ENCODE measurements around the gene NXPE3.
"Not testable (repeated sequence)": the region's sequence is repeated elsewhere in the genome, so short reads cannot be mapped to it uniquely, and the experiment has no call there.

The NXPE3 gene

GRCh38 chr3:101861212-101861788 is 82.3 kb downstream of the NXPE3 start:
- no peak for TF ChIP-seq CTCF (conservative IDR thresholded peaks at IDR 0.05; ENCODE audit: low read depth, low read length)
- no peak overlapping the region for H3K4me3 ChIP-seq (ENCODE audit: low read length)
- DNase-seq (ENCODE audit: low read depth): no peak

GRCh38 chr3:101861789-101862415 is 82.9 kb downstream of the NXPE3 start:
- H3K4me3 ChIP-seq (ENCODE audit: low read length): no peak overlapping the region
- no peak for TF ChIP-seq CTCF (conservative IDR thresholded peaks at IDR 0.05; ENCODE audit: low read depth, low read length)
- no peak for DNase-seq (ENCODE audit: low read depth)

DNA sequence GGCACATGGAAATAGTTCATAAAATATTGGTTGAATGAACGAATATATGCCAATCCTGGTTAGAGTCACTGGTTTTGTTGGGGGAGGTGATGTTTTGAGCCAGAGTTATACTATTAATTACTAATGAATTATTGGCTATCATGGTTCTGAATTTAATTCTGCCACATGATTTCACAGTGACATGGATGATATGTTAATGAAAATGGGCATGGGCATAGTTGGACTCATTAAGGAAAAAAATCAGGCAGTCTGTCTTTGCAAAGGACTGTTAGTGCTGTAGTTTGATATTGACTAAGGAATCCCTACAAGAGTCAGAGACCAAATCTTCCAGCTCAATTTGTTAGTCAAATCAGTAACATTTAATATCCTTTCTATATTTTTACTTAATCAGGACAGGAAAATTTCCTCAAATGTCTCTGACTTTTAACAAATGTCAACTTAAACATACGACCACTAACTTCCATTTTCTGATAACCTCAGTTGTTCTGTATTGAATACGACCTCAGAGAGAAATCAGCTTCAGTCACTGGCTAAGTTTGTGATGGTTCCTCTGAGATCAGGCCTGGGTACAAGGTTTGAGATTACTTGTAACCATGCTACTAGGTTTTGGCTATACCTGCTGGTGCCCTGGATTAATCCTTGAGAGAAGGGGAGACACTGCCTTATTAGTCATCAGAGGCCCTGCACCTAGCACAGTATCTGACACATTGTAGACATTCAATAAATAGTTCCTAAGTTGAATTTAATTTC is 83.6 kb downstream of the NXPE3 start:
- no peak for DNase-seq (ENCODE audit: low read depth)
- no peak for TF ChIP-seq CTCF (conservative IDR thresholded peaks at IDR 0.05; ENCODE audit: low read depth, low read length)
- no peak overlapping the region for H3K4me3 ChIP-seq (ENCODE audit: low read length)

DNA sequence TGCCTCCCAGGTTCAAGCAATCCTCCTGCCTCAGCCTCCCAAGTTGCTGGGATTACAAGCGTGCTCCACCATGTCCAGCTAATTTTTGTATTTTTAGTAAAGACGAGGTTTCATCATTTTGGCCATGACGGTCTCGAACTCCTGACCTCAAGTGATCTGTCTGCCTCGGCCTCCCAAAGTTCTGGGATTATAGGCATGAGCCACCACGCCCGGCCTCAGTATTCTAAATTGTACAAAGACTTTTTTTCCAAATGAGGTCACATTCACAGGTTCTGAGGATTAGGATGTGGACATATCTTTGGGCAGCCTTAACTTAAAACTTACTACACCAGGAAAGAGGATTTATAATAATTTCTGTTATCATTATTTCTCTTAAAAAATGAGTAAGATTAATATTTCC is 85.9 kb downstream of the NXPE3 start:
- H3K4me3 ChIP-seq (ENCODE audit: low read length); DNase-seq (ENCODE audit: low read depth): not testable (repeated sequence)

GRCh38 chr3:101865751-101866509 is 86.9 kb downstream of the NXPE3 start:
- no peak overlapping the region for H3K4me3 ChIP-seq (ENCODE audit: low read length)
- TF ChIP-seq CTCF (conservative IDR thresholded peaks at IDR 0.05; ENCODE audit: low read depth, low read length): no peak
- DNase-seq (ENCODE audit: low read depth): no peak

DNA sequence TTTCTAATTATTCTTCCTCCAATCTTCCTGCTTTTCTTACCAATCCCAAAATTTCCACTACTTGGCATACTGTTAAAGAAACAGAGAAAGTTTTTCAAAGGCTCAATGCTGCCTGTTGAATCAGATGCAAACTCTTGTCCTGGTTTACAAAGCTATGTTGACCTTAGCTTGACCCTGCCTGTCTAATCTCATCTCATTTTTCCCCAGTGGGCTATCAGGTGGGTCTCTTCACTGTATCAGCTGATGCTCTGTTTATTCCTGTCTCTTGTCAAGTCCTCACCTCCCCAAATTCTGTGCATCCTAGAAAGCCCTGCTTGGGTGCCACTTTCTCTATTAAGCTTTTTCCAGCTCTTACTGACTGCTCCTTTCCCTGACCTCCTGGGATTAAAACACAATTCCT is 88.5 kb downstream of the NXPE3 start:
- no peak for TF ChIP-seq CTCF (conservative IDR thresholded peaks at IDR 0.05; ENCODE audit: low read depth, low read length)
- no peak overlapping the region for H3K4me3 ChIP-seq (ENCODE audit: low read length)
- DNase-seq (ENCODE audit: low read depth): no peak

DNA sequence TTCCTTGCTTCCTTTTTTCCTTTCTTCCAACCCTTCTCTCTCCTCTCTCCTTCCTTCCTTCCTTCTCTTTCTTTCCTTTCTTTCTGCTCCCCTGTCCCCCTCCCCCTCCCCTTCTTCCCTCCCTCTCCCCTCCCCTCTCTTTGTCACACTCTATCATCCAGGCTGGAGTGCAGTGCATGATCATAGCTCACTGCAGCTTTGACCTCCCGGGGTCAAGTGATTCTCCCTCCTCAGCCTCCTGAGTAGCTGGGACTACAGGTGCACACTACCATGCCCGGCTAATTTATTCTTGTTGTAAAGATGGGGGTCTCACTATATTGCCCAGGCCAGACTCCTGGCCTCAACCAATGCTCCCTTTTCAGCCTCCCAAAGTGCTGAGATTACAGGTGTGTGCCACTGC is 89.0 kb downstream of the NXPE3 start:
- H3K4me3 ChIP-seq (ENCODE audit: low read length): no peak overlapping the region
- no peak for DNase-seq (ENCODE audit: low read depth)
- TF ChIP-seq CTCF (conservative IDR thresholded peaks at IDR 0.05; ENCODE audit: low read depth, low read length): no peak

All from retinal pigment epithelial cell (primary cell).